H9 (cell line): Measurements from ENCODE around the gene PEAK3. TPM values are rescaled to one million over a fixed set of nuclear protein-coding genes. Genes with fewer than 3 reads are reported as not detected.

Source experiments
- DNase-seq: peaks from one replicate; pipeline ENCODE4 v3.0.0-alpha.2; 2017
- H2AFZ ChIP-seq: one replicate; pipeline ENCODE4 v1.6.1; 2013; ENCODE audit warnings: mild to moderate bottlenecking, low read length, control low read depth, moderate library complexity
- H2AK5ac ChIP-seq: 2 replicates; pipeline ENCODE4 v1.6.1; 2013; ENCODE audit warnings: low read length, control low read depth, mixed read lengths; ENCODE audit not compliant: insufficient read length
- H2BK120ac ChIP-seq: one replicate; pipeline ENCODE4 v1.6.1; 2013; ENCODE audit warnings: low read depth, mild to moderate bottlenecking, low read length, control low read depth, inconsistent platforms; ENCODE audit not compliant: poor library complexity, severe bottlenecking
- H2BK12ac ChIP-seq: 2 replicates; pipeline ENCODE4 v1.6.1; 2013; ENCODE audit warnings: low read length, control low read depth, mixed read lengths, low read depth; ENCODE audit not compliant: insufficient read length
- H2BK15ac ChIP-seq: 2 replicates; pipeline ENCODE4 v1.6.1; 2013; ENCODE audit warnings: low read depth, low read length, control low read depth
- H2BK20ac ChIP-seq: one replicate; pipeline ENCODE4 v1.6.1; 2013; ENCODE audit warnings: low read depth, mild to moderate bottlenecking, low read length, control low read depth, inconsistent platforms; ENCODE audit not compliant: poor library complexity, severe bottlenecking
- H2BK5ac ChIP-seq: 2 replicates; pipeline ENCODE4 v1.6.1; 2013; ENCODE audit warnings: low read length, control low read depth, mixed read lengths; ENCODE audit not compliant: insufficient read length
- H3K14ac ChIP-seq: 2 replicates; pipeline ENCODE4 v1.6.1; 2013; ENCODE audit warnings: low read length, control low read depth; ENCODE audit not compliant: insufficient read depth
- H3K18ac ChIP-seq: 2 replicates; pipeline ENCODE4 v1.6.1; 2013; ENCODE audit warnings: low read depth, mild to moderate bottlenecking, mixed read lengths, low read length, control low read depth; ENCODE audit not compliant: insufficient read length
- H3K23ac ChIP-seq: 2 replicates; pipeline ENCODE4 v1.6.1; 2013; ENCODE audit warnings: low read length, control low read depth, mixed read lengths, low read depth; ENCODE audit not compliant: insufficient read length
- H3K23me2 ChIP-seq: 2 replicates; pipeline ENCODE4 v1.6.1; 2013; ENCODE audit warnings: low read depth, mild to moderate bottlenecking, mixed read lengths, low read length, control low read depth; ENCODE audit not compliant: insufficient read length, poor library complexity, severe bottlenecking
- H3K27ac ChIP-seq: 2 replicates; pipeline ENCODE4 v1.5.1; 2013; ENCODE audit warnings: low read length, control low read depth, mixed read lengths, low read depth; ENCODE audit not compliant: insufficient read length
- H3K27me3 ChIP-seq: 2 replicates; pipeline ENCODE4 v1.6.1; 2013; ENCODE audit warnings: low read length, control low read depth, inconsistent platforms; ENCODE audit not compliant: insufficient read depth
- H3K4ac ChIP-seq: 2 replicates; pipeline ENCODE4 v1.6.1; 2013; ENCODE audit warnings: low read depth, mild to moderate bottlenecking, control low read depth, inconsistent platforms, low read length, moderate library complexity
- H3K4me1 ChIP-seq: 2 replicates; pipeline ENCODE4 v1.6.1; 2013; ENCODE audit warnings: low read length, control low read depth, inconsistent platforms; ENCODE audit not compliant: insufficient read depth
- H3K4me2 ChIP-seq: 2 replicates; pipeline ENCODE4 v1.6.1; 2013; ENCODE audit warnings: low read length, control low read depth, mixed read lengths; ENCODE audit not compliant: insufficient read length, insufficient read depth
- H3K56ac ChIP-seq: 2 replicates; pipeline ENCODE4 v1.6.1; 2013; ENCODE audit warnings: low read depth, mild to moderate bottlenecking, mixed read lengths, low read length, control low read depth; ENCODE audit not compliant: insufficient read length
- H3K79me1 ChIP-seq: 2 replicates; pipeline ENCODE4 v1.6.1; 2013; ENCODE audit warnings: low read depth, mild to moderate bottlenecking, moderate library complexity, low read length, control low read depth, inconsistent platforms; ENCODE audit not compliant: insufficient read depth, poor library complexity, severe bottlenecking
- H3K79me2 ChIP-seq: 2 replicates; pipeline ENCODE4 v1.6.1; 2013; ENCODE audit warnings: low read length, control low read depth, inconsistent platforms; ENCODE audit not compliant: insufficient read depth
- H3K9ac ChIP-seq: 2 replicates; pipeline ENCODE4 v1.6.1; 2013; ENCODE audit warnings: low read length, control low read depth, mixed read lengths; ENCODE audit not compliant: insufficient read length; ENCODE audit errors: extremely low read depth
- H3K9me3 ChIP-seq: one replicate; pipeline ENCODE4 v1.6.1; 2013; ENCODE audit warnings: low read depth, low read length, inconsistent platforms; ENCODE audit not compliant: control insufficient read depth
- H3T11ph ChIP-seq: one replicate; pipeline ENCODE4 v1.6.1; 2013; ENCODE audit warnings: mild to moderate bottlenecking, low read length, control low read depth, inconsistent platforms
- H4K20me1 ChIP-seq: one replicate; pipeline ENCODE4 v1.6.1; 2013; ENCODE audit not compliant: control insufficient read depth, insufficient read length, insufficient read depth
- H4K5ac ChIP-seq: 2 replicates; pipeline ENCODE4 v1.6.1; 2013; ENCODE audit warnings: low read depth, mild to moderate bottlenecking, mixed read lengths, low read length, control low read depth; ENCODE audit not compliant: insufficient read length
- H4K8ac ChIP-seq: replicated peaks from 2 replicates; pipeline ENCODE4 v1.6.1; 2013; ENCODE audit warnings: low read length, control low read depth, mixed read lengths, low read depth; ENCODE audit not compliant: insufficient read length
- H4K91ac ChIP-seq: 2 replicates; pipeline ENCODE4 v1.6.1; 2013; ENCODE audit warnings: low read depth, mild to moderate bottlenecking, moderate library complexity, mixed read lengths, low read length, control low read depth; ENCODE audit not compliant: insufficient read length
- H3K27ac Mint-ChIP-seq, 3 experiments: 2 replicates in 2 of 3; 3 replicates in 1 of 3; pipeline ENCODE4 v1.8.0; 2020 to 2021; ENCODE audit warnings: mixed read lengths in 3 of 3, mild to moderate bottlenecking in 1 of 3, moderate library complexity in 1 of 3
- H3K27me3 Mint-ChIP-seq: 2 replicates; pipeline ENCODE4 v1.8.0; 2021; ENCODE audit warnings: low read depth, mild to moderate bottlenecking, moderate library complexity, mixed read lengths
- H3K36me3 Mint-ChIP-seq, 3 experiments: 2 replicates in 2 of 3; 3 replicates in 1 of 3; pipeline ENCODE4 v1.8.0; 2020 to 2021; ENCODE audit warnings: low read depth in 3 of 3, mixed read lengths in 3 of 3; ENCODE audit not compliant: insufficient read depth in 1 of 3
- H3K4me1 Mint-ChIP-seq, 2 experiments: 2 replicates each; pipeline ENCODE4 v1.8.0; 2020; ENCODE audit warnings: mixed read lengths in 2 of 2
- H3K4me3 Mint-ChIP-seq, 2 experiments: 2 replicates in 1 of 2; 3 replicates in 1 of 2; pipeline ENCODE4 v1.8.0; 2020 to 2021; ENCODE audit warnings: mild to moderate bottlenecking in 2 of 2, mixed read lengths in 2 of 2, moderate library complexity in 1 of 2
- H3K9me3 Mint-ChIP-seq, 2 experiments: 2 replicates in 1 of 2; 3 replicates in 1 of 2; pipeline ENCODE4 v1.8.0; 2020; ENCODE audit warnings: mild to moderate bottlenecking in 2 of 2, mixed read lengths in 2 of 2, moderate library complexity in 1 of 2
- CTCF ChIP-seq: fragments of 200-600 bp; sonication (generic); conservative IDR thresholded peaks from 3 replicates; pipeline ENCODE4 v1.8.0; 2021; ENCODE audit warnings: antibody characterized with exemption, mild to moderate bottlenecking
- WGBS: extraction: QIAGEN DNeasy Blood & Tissue Kit; methylation state at CpG from one replicate; pipeline ENCODE4 v1.1.7; 2013; ENCODE audit warnings: missing lambda C conversion rate, low lambda C conversion rate, mixed read lengths; ENCODE audit not compliant: insufficient read length; ENCODE audit errors: extremely low coverage; 5-methylcytosine and 5-hydroxymethylcytosine counted together
- total RNA-seq: library from RNA; stranded (reverse); gene quantifications from 2 replicates; pipeline ENCODE4 v1.2.1, GENCODE V29; 2021

Gene PEAK3
- total RNA-seq, 1 experiment from 2014 or later: not detected

GRCh38 chr19:2268480-2268830 is 13.5 kb downstream of the PEAK3 start:
- Histone ChIP-seq H2BK15ac (no peak overlapping the region), H2BK20ac (no peak overlapping the region), H4K91ac (no peak overlapping the region), H3K4me2 (no peak overlapping the region), H3K27ac (no peak overlapping the region), H2BK12ac (no peak overlapping the region), H3T11ph (no peak overlapping the region), H3K23ac (no peak overlapping the region), H2AFZ (no peak overlapping the region), H3K9ac (no peak overlapping the region), H2AK5ac (no peak overlapping the region), H3K27me3 (no peaks in the 10 kb centered on the region), H4K20me1 (peaks cover 2% of the 10 kb centered on the region), H4K8ac (no peak overlapping the region), H4K5ac (no peak overlapping the region), H3K79me1 (no peaks in the 10 kb centered on the region), H3K23me2 (peaks cover 4% of the 10 kb centered on the region), H2BK5ac (no peak overlapping the region), H2BK120ac (no peak overlapping the region), H3K9me3 (no peaks in the 10 kb centered on the region), H3K79me2 (peaks cover 24% of the 10 kb centered on the region; the same call in 1 of the 2 replicates), H3K4me1 (0 out of 2 replicates have a peak, but pooled peaks cover 2% of the 10 kb centered on the region), H3K14ac (no peak overlapping the region), H3K4ac (no peak overlapping the region), H3K18ac (no peak overlapping the region), H3K56ac (no peak overlapping the region)
- Mint-ChIP-seq H3K36me3 (peaks cover 10 to 28% (median 17%) of the 10 kb centered on the region in 3 experiments; a peak in 6 of 7 replicates), H3K4me3 (peak overlapping the region; percentile 91 to 97), H3K27ac (no peak overlapping the region; a peak in 1 of 7 replicates), H3K9me3 (no peaks in the 10 kb centered on the region; a peak in 2 of 5 replicates), H3K27me3 (peaks cover 8% of the 10 kb centered on the region), H3K4me1 (peaks cover 11 to 24% of the 10 kb centered on the region in 2 experiments)
- no CpG with 5 or more reads among the region's 4 CpGs for WGBS
- no peak for TF ChIP-seq CTCF
- no peak for DNase-seq
